Renal cortical epithelial cell (primary cell): ENCODE measurements around the gene RTP5. TPM values are rescaled to one million over a fixed set of nuclear protein-coding genes. Genes with fewer than 3 reads are reported as not detected.

Experiments
- DNase-seq: peaks from one replicate; pipeline ENCODE4 v3.0.0-alpha.2; 2011; ENCODE audit warnings: low read depth
- total RNA-seq: library from RNA; depleted of rRNA; stranded (reverse); fragments of >200 nt; gene quantifications from 2 replicates; pipeline ENCODE4 v1.2.3, GENCODE V29; 2014

RTP5 gene
- total RNA-seq, 1 donor from 2014 or later, result not detected

GRCh38 chr2:241857572-241858121, 11.9 kb upstream of the RTP5 start:
- no peak for DNase-seq

- no peak for DNase-seq
Measured at GRCh38 chr2:241858206-241859016, 11.1 kb upstream of the RTP5 start, which contains the start of gene PDCD1. PDCD1 (minus strand) TSS chr2:241858894; CDS start chr2:241858838, 56 bp downstream.

GRCh38 chr2:241859017-241859435, 10.5 kb upstream of the RTP5 start:
- DNase-seq, result no peak

GRCh38 chr2:241859436-241860183, 9.9 kb upstream of the RTP5 start:
- DNase-seq, result no peak

GRCh38 chr2:241860184-241861078, 9.1 kb upstream of the RTP5 start:
- no peak for DNase-seq

GRCh38 chr2:241861264-241861663, 8.3 kb upstream of the RTP5 start:
- no peak for DNase-seq

GRCh38 chr2:241862093-241862492, 7.4 kb upstream of the RTP5 start:
- no peak for DNase-seq

GRCh38 chr2:241862775-241863535, 6.6 kb upstream of the RTP5 start:
- no peak for DNase-seq

GRCh38 chr2:241863536-241863954, 6.0 kb upstream of the RTP5 start:
- DNase-seq, result no peak

GRCh38 chr2:241864168-241864849, 5.2 kb upstream of the RTP5 start:
- DNase-seq, result no peak

- no peak for DNase-seq
Measured at GRCh38 chr2:241864850-241865213, 4.7 kb upstream of the RTP5 start.

- no peak for DNase-seq
Measured at GRCh38 chr2:241865416-241865956, 4.0 kb upstream of the RTP5 start.

- DNase-seq, result no peak
Measured at GRCh38 chr2:241865957-241866789, 3.4 kb upstream of the RTP5 start.

- no peak for DNase-seq
Measured at GRCh38 chr2:241866790-241867645, 2.5 kb upstream of the RTP5 start.

- DNase-seq, result no peak
Measured at GRCh38 chr2:241867776-241868420, 1.6 kb upstream of the RTP5 start.

- DNase-seq, result no peak
Measured at GRCh38 chr2:241868661-241869081, 858 bp upstream of the RTP5 start.

GRCh38 chr2:241870081-241870541, 582 bp downstream of the RTP5 start:
- no peak for DNase-seq
